Uterus (tissue), 4 donors: Measurements from ENCODE around the gene SPATA6. TPM values are rescaled to one million over a fixed set of nuclear protein-coding genes. Genes with fewer than 3 reads are reported as not detected.
"Not testable (repeated sequence)": the region's sequence is repeated elsewhere in the genome, so short reads cannot be mapped to it uniquely, and the experiment has no call there.

Source experiments
- DNase-seq, 2 donors: peaks; one replicate each; pipeline ENCODE4 v3.0.0-alpha.2; 2019 to 2020
- H3K27ac ChIP-seq, 2 donors: fragments of 200-600 bp; sonication (generic); 1 replicate in 1 of 2; 2 replicates in 1 of 2; pipeline ENCODE4 v1.5.1; 2016 to 2018
- H3K27me3 ChIP-seq, 2 donors: fragments of 200-600 bp; sonication (generic); one replicate each; pipeline ENCODE4 v1.5.1; 2018 to 2019; ENCODE audit warnings: control low read depth in 1 of 2
- H3K36me3 ChIP-seq, 2 donors: fragments of 200-600 bp; sonication (generic); one replicate each; pipeline ENCODE4 v1.5.1; 2019; ENCODE audit warnings: control low read depth in 1 of 2
- H3K4me1 ChIP-seq, 2 donors: fragments of 200-600 bp; sonication (generic); one replicate each; pipeline ENCODE4 v1.5.1; 2018 to 2019; ENCODE audit warnings: control low read depth in 1 of 2
- H3K4me3 ChIP-seq, 2 donors: fragments of 200-600 bp; sonication (generic); 1 replicate in 1 of 2; 2 replicates in 1 of 2; pipeline ENCODE4 v1.5.1; 2018 to 2019; ENCODE audit warnings: mild to moderate bottlenecking in 1 of 2
- H3K9me3 ChIP-seq, 2 donors: fragments of 200-600 bp; sonication (generic); one replicate each; pipeline ENCODE4 v1.5.1; 2019; ENCODE audit warnings: control low read depth in 1 of 2
- CTCF ChIP-seq, 4 experiments: fragments of 200-600 bp in 2 of 4; fragments of 450-650 bp in 2 of 4; sonication (generic) in 2 of 4; IDR thresholded peaks; one replicate each; pipeline ENCODE4 v1.5.1; 2016 to 2019; ENCODE audit warnings: antibody characterized with exemption in 4 of 4, mild to moderate bottlenecking in 2 of 4, moderate library complexity in 1 of 4
- POLR2A ChIP-seq, 2 donors: fragments of 450-650 bp; IDR thresholded peaks; one replicate each; pipeline ENCODE4 v1.6.1; 2016; ENCODE audit warnings: antibody characterized with exemption in 2 of 2, mild to moderate bottlenecking in 1 of 2, moderate library complexity in 1 of 2
- intact Hi-C: fragments of 100-400 bp; cut with DNase I; formaldehyde crosslinking; loops from one replicate; pipeline ENCODE4 v1.15.1; 2023; ENCODE audit warnings: low total_unique reads
- total RNA-seq, 4 donors: library from RNA; depleted of rRNA in 3 of 4; stranded (reverse); fragments of >200 nt in 3 of 4; gene quantifications; one replicate each; pipeline versions ENCODE4 v1.1.0 to v1.2.4, GENCODE V29; 2014 to 2023
- donor health status: DM: yes; HTN: yes; CAD: no.

SPATA6 gene
- total RNA-seq, 4 donors from 2014 or later, result 27.4 to 94.5 (median 46.0) TPM

- Histone ChIP-seq H3K4me1 (peaks cover 0 to 3% of the 10 kb centered on the region in 2 donors), H3K4me3 (no peak overlapping the region), H3K36me3 (no peaks in the 10 kb centered on the region), H3K27me3 (no peaks in the 10 kb centered on the region), H3K9me3 (no peaks in the 10 kb centered on the region), H3K27ac (no peak overlapping the region)
- TF ChIP-seq CTCF (IDR thresholded peaks at IDR 0.05) (no peak), POLR2A (IDR thresholded peaks at IDR 0.05) (no peak)
- no peak for DNase-seq
- intact Hi-C loops, result no loop called here
Measured at GRCh38 chr1:48462716-48463302, 9.2 kb downstream of the SPATA6 start.

- TF ChIP-seq CTCF (IDR thresholded peaks at IDR 0.05) (no peak), POLR2A (IDR thresholded peaks at IDR 0.05) (no peak)
- Histone ChIP-seq H3K27me3 (no peaks in the 10 kb centered on the region), H3K36me3 (no peaks in the 10 kb centered on the region), H3K4me1 (peaks cover 0 to 4% of the 10 kb centered on the region in 2 donors), H3K4me3 (no peak overlapping the region), H3K9me3 (no peaks in the 10 kb centered on the region), H3K27ac (no peak overlapping the region)
- intact Hi-C loops, result no loop called here
- no peak for DNase-seq
Measured at GRCh38 chr1:48450505-48450904, 21.5 kb downstream of the SPATA6 start.

- Histone ChIP-seq H3K27ac (no peak overlapping the region), H3K36me3 (no peaks in the 10 kb centered on the region), H3K4me3 (no peak overlapping the region), H3K27me3 (no peaks in the 10 kb centered on the region), H3K4me1 (peaks cover 0 to 4% of the 10 kb centered on the region in 2 donors), H3K9me3 (no peaks in the 10 kb centered on the region)
- intact Hi-C loops, result no loop called here
- no peak for DNase-seq
- TF ChIP-seq CTCF (IDR thresholded peaks at IDR 0.05) (no peak), POLR2A (IDR thresholded peaks at IDR 0.05) (no peak)
Measured at GRCh38 chr1:48448932-48449331, 23.1 kb downstream of the SPATA6 start.

- DNase-seq, H3K36me3 ChIP-seq, H3K4me1 ChIP-seq, H3K9me3 ChIP-seq, H3K27me3 ChIP-seq, H3K4me3 ChIP-seq, H3K27ac ChIP-seq, intact Hi-C loops: not testable (repeated sequence)
Measured at GRCh38 chr1:48444186-48444585, 27.8 kb downstream of the SPATA6 start.

GRCh38 chr1:48442864-48443619 is 29.0 kb downstream of the SPATA6 start:
- Histone ChIP-seq H3K9me3 (no peaks in the 10 kb centered on the region), H3K27me3 (no peaks in the 10 kb centered on the region), H3K4me1 (no peaks in the 10 kb centered on the region), H3K27ac (no peak overlapping the region), H3K36me3 (no peaks in the 10 kb centered on the region), H3K4me3 (no peak overlapping the region)
- TF ChIP-seq POLR2A (IDR thresholded peaks at IDR 0.05) (no peak), CTCF (IDR thresholded peaks at IDR 0.05) (no peak)
- intact Hi-C loops, result no loop called here
- no peak for DNase-seq

GRCh38 chr1:48440786-48441185 is 31.2 kb downstream of the SPATA6 start:
- intact Hi-C loops, H3K9me3 ChIP-seq, DNase-seq, H3K4me3 ChIP-seq, H3K27ac ChIP-seq, H3K36me3 ChIP-seq, H3K27me3 ChIP-seq, H3K4me1 ChIP-seq: not testable (repeated sequence)
